Bronchial epithelial cell (primary cell): Measurements from ENCODE around the gene ZNF254. TPM values are rescaled to one million over a fixed set of nuclear protein-coding genes. Genes with fewer than 3 reads are reported as not detected.

Experiments used
- DNase-seq: peaks from one replicate; pipeline ENCODE4 v3.0.0-alpha.2; 2010; ENCODE audit warnings: low read depth
- FAIRE-seq: peaks from 2 replicates; lab custom pipeline; 2011; peaks lifted over from hg19 to GRCh38; lab: Jason Lieb, UNC
- H3K27me3 ChIP-seq: 2 replicates; pipeline ENCODE4 v1.5.1; 2011; ENCODE audit warnings: low read length; ENCODE audit not compliant: control insufficient read depth, insufficient read depth
- H3K36me3 ChIP-seq: 2 replicates; pipeline ENCODE4 v1.5.1; 2011; ENCODE audit warnings: low read length; ENCODE audit not compliant: control insufficient read depth, insufficient read depth
- H3K4me3 ChIP-seq: 2 replicates; pipeline ENCODE4 v1.5.1; 2011; ENCODE audit warnings: mild to moderate bottlenecking, low read depth, low read length, control low read depth
- total RNA-seq: library from RNA; depleted of rRNA; stranded (reverse); fragments of >200 nt; gene quantifications from 2 replicates; pipeline ENCODE4 v1.2.1, GENCODE V29; 2014
- TF ChIP-seq, protein P1 (sequence below): IDR thresholded peaks from 2 replicates; pipeline ENCODE4 v1.5.1; 2011; ENCODE audit warnings: mild to moderate bottlenecking, moderate library complexity, low read length, control low read depth, inconsistent platforms; ENCODE audit not compliant: insufficient read depth, severe bottlenecking

ZNF254 gene
- total RNA-seq, 1 donor from 2014 or later, result 7.4 TPM

DNA sequence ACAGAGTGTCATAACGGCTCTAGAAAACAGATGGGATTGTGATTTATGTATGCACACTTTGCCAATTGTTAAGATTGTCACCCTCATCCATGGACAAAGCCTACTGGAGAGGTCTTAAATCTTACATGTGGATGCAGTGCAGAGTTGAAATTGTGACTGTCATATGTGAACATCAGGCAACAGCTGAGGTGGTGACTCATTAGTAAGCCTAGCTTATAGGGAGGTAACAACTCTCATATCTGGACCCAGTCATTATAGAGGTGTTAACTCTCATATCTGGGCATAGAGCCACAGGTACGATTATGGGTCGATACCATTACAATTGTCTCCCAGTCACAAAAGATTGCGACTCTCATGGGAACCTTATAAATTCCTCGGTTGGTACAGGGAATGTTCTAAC is 29.8 kb upstream of the ZNF254 start:
- FAIRE-seq (no peak), DNase-seq (no peak)
- TF ChIP-seq, protein P1, sequence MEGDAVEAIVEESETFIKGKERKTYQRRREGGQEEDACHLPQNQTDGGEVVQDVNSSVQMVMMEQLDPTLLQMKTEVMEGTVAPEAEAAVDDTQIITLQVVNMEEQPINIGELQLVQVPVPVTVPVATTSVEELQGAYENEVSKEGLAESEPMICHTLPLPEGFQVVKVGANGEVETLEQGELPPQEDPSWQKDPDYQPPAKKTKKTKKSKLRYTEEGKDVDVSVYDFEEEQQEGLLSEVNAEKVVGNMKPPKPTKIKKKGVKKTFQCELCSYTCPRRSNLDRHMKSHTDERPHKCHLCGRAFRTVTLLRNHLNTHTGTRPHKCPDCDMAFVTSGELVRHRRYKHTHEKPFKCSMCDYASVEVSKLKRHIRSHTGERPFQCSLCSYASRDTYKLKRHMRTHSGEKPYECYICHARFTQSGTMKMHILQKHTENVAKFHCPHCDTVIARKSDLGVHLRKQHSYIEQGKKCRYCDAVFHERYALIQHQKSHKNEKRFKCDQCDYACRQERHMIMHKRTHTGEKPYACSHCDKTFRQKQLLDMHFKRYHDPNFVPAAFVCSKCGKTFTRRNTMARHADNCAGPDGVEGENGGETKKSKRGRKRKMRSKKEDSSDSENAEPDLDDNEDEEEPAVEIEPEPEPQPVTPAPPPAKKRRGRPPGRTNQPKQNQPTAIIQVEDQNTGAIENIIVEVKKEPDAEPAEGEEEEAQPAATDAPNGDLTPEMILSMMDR, result no peak
- Histone ChIP-seq H3K36me3 (no peaks in the 10 kb centered on the region), H3K4me3 (no peak overlapping the region), H3K27me3 (no peaks in the 10 kb centered on the region)

DNA sequence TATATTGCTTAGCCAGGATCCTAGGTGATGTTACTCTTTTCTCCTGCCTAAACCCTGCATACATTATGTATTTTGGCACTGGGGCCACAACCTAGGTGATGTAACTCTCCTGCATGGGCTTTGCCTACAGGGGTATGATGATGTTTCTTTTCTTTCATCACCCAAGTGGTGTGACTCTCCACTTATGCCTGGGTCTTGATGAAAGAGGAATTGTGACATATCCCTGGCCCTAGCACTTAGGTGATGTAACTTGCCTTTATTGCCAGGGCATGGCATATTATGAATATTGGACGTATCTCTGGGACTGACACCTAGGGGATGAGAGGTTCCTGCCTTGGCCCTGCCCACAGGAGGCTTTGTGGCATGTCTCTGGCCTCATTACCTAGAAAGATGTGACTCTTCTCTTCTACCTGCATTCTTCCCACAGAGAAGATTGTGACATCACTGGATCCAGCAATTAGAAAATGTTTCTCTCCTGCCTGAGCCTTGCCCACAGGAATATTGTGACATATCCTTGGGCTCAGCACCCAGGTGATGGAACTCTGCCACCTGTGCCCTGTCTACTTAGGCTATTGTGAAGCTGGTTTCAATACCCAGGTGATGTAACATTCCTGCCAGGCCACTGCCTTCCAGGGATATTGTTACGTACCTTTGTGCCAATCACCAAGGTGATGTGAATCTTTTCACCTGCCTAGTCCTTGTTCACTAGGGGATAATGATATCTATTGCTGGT is 27.3 kb upstream of the ZNF254 start:
- Histone ChIP-seq H3K4me3 (no peak overlapping the region), H3K27me3 (no peaks in the 10 kb centered on the region), H3K36me3 (no peaks in the 10 kb centered on the region)
- DNase-seq (peak; percentile 27), FAIRE-seq (no peak)
- TF ChIP-seq, protein P1, result no peak

DNA sequence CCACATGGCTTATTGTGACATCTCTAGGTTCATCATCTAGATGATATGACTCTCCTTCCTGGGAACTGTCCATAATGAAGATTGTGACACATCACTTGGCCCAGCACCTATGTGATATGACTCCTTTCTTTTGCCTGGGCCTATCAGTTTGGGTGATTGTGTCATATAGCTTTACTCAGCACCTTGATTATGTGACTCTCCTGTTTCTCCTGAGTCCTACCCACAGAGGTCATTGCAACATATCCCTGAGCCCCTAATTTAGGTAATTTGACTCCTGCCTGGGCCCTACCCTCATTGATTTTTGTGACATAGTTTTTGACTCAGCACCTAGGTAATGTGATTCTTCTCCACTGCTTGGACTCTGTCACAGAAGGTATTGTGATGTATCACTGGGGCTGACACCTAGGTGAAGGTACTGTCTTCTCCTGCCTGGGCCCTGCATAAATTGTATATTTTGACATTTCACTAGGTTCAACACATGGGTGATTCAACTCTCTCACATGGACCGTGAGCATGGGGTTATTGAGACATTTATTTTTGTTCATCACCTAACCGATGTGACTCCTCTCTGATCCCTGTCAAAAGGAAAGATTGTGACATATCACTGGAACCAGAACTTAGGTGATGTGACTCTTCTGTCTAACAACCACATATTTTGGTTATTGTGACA is 26.2 kb upstream of the ZNF254 start:
- FAIRE-seq, result no peak
- Histone ChIP-seq H3K4me3 (no peak overlapping the region), H3K27me3 (no peaks in the 10 kb centered on the region), H3K36me3 (no peaks in the 10 kb centered on the region)
- TF ChIP-seq, protein P1, result no peak
- DNase-seq, result peak; percentile 93

DNA sequence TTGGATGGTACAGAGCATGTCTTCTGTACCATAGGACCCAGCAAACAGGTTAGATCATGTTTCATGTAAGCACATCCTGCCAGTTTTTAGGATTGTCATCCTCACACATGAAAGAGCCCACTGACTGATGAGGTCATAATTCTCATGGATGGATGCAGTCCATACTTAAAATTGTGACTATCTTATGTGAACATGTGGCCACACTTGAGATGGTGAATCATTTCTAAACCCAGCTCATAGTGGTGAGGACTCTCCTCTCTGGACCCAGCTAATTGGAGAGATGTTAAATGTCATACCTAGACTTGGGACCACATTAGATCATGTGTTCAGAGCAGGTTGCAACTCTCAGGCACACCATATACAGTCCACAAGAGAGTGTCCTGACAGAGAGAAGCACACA is 24.8 kb upstream of the ZNF254 start:
- Histone ChIP-seq H3K36me3 (no peaks in the 10 kb centered on the region), H3K27me3 (no peaks in the 10 kb centered on the region), H3K4me3 (no peak overlapping the region)
- DNase-seq (no peak), FAIRE-seq (no peak)
- TF ChIP-seq, protein P1, result no peak

DNA sequence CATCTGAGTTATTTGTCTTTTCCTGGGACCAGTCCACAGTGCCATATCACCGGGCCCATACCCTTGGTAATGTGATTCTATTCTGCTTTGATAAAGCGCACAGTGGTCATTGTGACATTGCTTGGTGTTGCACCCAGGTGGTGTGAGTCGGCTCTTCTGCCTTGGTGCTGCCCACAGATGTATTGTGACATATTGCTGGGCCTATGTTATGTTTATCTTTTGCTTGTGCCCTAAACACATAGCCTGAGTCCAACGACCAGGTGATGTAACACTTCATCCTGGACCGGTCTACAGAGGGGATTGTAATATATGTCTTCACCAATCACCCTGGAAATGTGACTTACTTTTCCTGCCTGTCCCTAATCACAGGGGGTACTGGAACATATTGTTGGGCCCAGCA is 23.7 kb upstream of the ZNF254 start:
- Histone ChIP-seq H3K36me3 (peaks cover 2% of the 10 kb centered on the region), H3K4me3 (no peak overlapping the region), H3K27me3 (no peaks in the 10 kb centered on the region)
- DNase-seq, result no peak
- no peak for FAIRE-seq
- TF ChIP-seq, protein P1, result no peak

DNA sequence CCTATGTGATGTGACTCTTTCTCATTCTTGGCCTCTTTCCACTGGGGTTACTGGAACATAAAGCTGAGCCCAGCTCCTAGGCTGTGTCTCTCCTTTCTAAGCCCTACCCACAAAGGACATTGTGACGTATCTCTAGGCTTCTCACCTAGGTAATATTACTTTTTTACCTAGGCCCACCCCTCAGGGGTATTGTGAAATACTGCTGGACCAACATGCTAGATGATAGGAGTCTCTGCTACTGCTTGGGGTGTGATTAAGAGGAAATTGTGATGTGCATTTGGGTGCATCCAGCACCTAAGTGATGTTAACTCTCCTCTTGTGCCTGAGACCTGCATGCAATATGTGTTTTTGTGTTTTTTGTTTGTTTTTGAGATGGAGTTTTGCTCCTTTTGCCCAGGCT is 22.8 kb upstream of the ZNF254 start:
- no peak for FAIRE-seq
- DNase-seq, result no peak
- Histone ChIP-seq H3K36me3 (peaks cover 2% of the 10 kb centered on the region), H3K4me3 (no peak overlapping the region), H3K27me3 (no peaks in the 10 kb centered on the region)
- TF ChIP-seq, protein P1, result no peak
